Measurements from ENCODE around the gene NBAS.
"Not testable (repeated sequence)": the region's sequence is repeated elsewhere in the genome, so short reads cannot be mapped to it uniquely, and the experiment has no call there.

NBAS gene

GRCh38 chr2:15520346-15520745 is 40.8 kb downstream of the NBAS start:
- no peak for DNase-seq

GRCh38 chr2:15518759-15519158 is 42.4 kb downstream of the NBAS start:
- DNase-seq: not testable (repeated sequence)

- no peak for DNase-seq
These were observed 43.3 kb downstream of the NBAS start for GRCh38 chr2:15517793-15518192.

GRCh38 chr2:15511686-15512085 is 49.4 kb downstream of the NBAS start:
- DNase-seq: no peak

- no peak for DNase-seq
These were observed 50.6 kb downstream of the NBAS start for GRCh38 chr2:15510552-15510951.

- no peak for DNase-seq
These were observed 51.0 kb downstream of the NBAS start for GRCh38 chr2:15510131-15510530.

GRCh38 chr2:15507697-15508096 is 53.4 kb downstream of the NBAS start:
- no peak for DNase-seq

GRCh38 chr2:15507061-15507460 is 54.1 kb downstream of the NBAS start:
- no peak for DNase-seq

- peak; percentile 14 for DNase-seq
These were observed 54.8 kb downstream of the NBAS start for GRCh38 chr2:15506229-15506819.

GRCh38 chr2:15504882-15505663 is 56.1 kb downstream of the NBAS start:
- DNase-seq: no peak

GRCh38 chr2:15499251-15499650 is 61.9 kb downstream of the NBAS start:
- not testable (repeated sequence) for DNase-seq

GRCh38 chr2:15498554-15498953 is 62.6 kb downstream of the NBAS start:
- DNase-seq: no peak

- no peak for DNase-seq
These were observed 66.3 kb downstream of the NBAS start for GRCh38 chr2:15494877-15495276.

GRCh38 chr2:15492773-15493325 is 68.3 kb downstream of the NBAS start:
- peak; percentile 3 for DNase-seq

GRCh38 chr2:15486770-15487169 is 74.4 kb downstream of the NBAS start:
- DNase-seq: no peak

- no peak for DNase-seq
These were observed 75.2 kb downstream of the NBAS start for GRCh38 chr2:15485949-15486348.

GRCh38 chr2:15481000-15481399 is 80.1 kb downstream of the NBAS start:
- no peak for DNase-seq

GRCh38 chr2:15480552-15480951 is 80.6 kb downstream of the NBAS start:
- no peak for DNase-seq

- DNase-seq: no peak
These were observed 88.3 kb downstream of the NBAS start for GRCh38 chr2:15472876-15473275.

- no peak for DNase-seq
These were observed 89.0 kb downstream of the NBAS start for GRCh38 chr2:15472133-15472532.

- DNase-seq: no peak
These were observed 89.5 kb downstream of the NBAS start for GRCh38 chr2:15471606-15472005.

- DNase-seq: no peak
These were observed 101.0 kb downstream of the NBAS start for GRCh38 chr2:15460112-15460620.

GRCh38 chr2:15458277-15458676 is 102.9 kb downstream of the NBAS start:
- DNase-seq: no peak

- DNase-seq: no peak
These were observed 103.3 kb downstream of the NBAS start for GRCh38 chr2:15457868-15458267.
